Parathyroid adenoma (tissue), 2 donors: ENCODE measurements around the gene KRT34.

Source experiments
- H2AFZ ChIP-seq: fragments of 300-600 bp; sonication (generic); one replicate; pipeline ENCODE4 v1.7.0; 2017; ENCODE audit warnings: antibody characterized with exemption, mild to moderate bottlenecking
- H3K27ac ChIP-seq: fragments of 300-600 bp; sonication (generic); one replicate; pipeline ENCODE4 v1.7.0; 2017
- H3K27me3 ChIP-seq: fragments of 300-600 bp; sonication (generic); one replicate; pipeline ENCODE4 v1.7.0; 2017; ENCODE audit warnings: low read length; ENCODE audit not compliant: control insufficient read depth, insufficient read depth
- H3K36me3 ChIP-seq: fragments of 300-600 bp; sonication (generic); one replicate; pipeline ENCODE4 v1.7.0; 2017; ENCODE audit warnings: low read length; ENCODE audit not compliant: control insufficient read depth, insufficient read depth
- H3K4me1 ChIP-seq: fragments of 300-600 bp; sonication (generic); one replicate; pipeline ENCODE4 v1.7.0; 2017; ENCODE audit warnings: control low read depth
- H3K4me2 ChIP-seq: fragments of 300-600 bp; sonication (generic); one replicate; pipeline ENCODE4 v1.7.0; 2017; ENCODE audit warnings: low read length
- H3K4me3 ChIP-seq: fragments of 300-600 bp; sonication (generic); one replicate; pipeline ENCODE4 v1.7.0; 2017; ENCODE audit warnings: low read depth, low read length
- H3K79me2 ChIP-seq: fragments of 300-600 bp; sonication (generic); one replicate; pipeline ENCODE4 v1.7.0; 2017; ENCODE audit warnings: control low read depth
- H3K9ac ChIP-seq: fragments of 300-600 bp; sonication (generic); one replicate; pipeline ENCODE4 v1.7.0; 2017; ENCODE audit warnings: mild to moderate bottlenecking
- H3K9me3 ChIP-seq: fragments of 300-600 bp; sonication (generic); one replicate; pipeline ENCODE4 v1.7.0; 2017; ENCODE audit warnings: low read length; ENCODE audit not compliant: control insufficient read depth
- TF ChIP-seq, protein P1 (sequence below): fragments of 300-600 bp; sonication (generic); IDR thresholded peaks from one replicate; pipeline ENCODE4 v1.7.0; 2017; ENCODE audit warnings: antibody characterized with exemption, mild to moderate bottlenecking
- donor health status: primary hyperparathyroidism.

The KRT34 gene

DNA sequence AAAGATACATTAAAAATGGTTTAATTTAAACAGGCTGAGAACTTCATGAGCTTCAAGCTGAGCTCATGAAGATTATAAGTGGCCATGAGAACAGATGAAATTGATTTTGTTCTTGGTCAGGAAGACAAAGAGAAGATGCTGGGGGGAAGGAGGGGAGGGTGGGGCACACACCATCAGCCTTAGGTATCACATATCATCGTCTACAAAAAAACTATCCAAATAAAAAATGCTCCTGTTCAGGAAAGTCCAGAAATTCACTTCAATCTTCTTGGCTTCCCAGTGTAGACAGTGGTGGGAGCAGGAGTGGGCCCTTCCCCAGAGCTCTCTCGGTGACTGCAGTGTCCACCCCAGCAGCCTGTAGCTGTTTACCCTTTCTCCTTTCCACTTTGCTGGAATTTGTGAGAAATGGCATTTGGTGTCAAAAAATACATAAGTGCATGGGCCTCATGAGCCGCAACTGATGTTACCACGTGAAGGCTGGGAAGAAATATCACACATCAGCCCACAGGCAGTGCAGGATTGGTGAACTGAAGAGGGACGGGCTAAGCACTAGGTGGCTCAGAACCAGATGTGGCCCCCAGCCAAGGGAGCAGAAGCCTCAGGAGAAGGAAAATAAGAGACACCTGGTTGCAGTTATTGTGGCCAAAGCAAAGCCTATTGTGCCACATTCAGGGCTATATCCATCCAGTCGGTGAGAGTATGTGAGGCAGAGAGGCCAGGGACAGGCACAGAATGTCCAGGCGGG lies 36.2 kb upstream of the KRT34 start:
- no peak overlapping the region for H2AFZ ChIP-seq
- no peaks in the 10 kb centered on the region for H3K4me1 ChIP-seq
- H3K27ac ChIP-seq: no peak overlapping the region
- no peaks in the 10 kb centered on the region for H3K36me3 ChIP-seq
- no peak overlapping the region for H3K9ac ChIP-seq
- TF ChIP-seq, protein P1, sequence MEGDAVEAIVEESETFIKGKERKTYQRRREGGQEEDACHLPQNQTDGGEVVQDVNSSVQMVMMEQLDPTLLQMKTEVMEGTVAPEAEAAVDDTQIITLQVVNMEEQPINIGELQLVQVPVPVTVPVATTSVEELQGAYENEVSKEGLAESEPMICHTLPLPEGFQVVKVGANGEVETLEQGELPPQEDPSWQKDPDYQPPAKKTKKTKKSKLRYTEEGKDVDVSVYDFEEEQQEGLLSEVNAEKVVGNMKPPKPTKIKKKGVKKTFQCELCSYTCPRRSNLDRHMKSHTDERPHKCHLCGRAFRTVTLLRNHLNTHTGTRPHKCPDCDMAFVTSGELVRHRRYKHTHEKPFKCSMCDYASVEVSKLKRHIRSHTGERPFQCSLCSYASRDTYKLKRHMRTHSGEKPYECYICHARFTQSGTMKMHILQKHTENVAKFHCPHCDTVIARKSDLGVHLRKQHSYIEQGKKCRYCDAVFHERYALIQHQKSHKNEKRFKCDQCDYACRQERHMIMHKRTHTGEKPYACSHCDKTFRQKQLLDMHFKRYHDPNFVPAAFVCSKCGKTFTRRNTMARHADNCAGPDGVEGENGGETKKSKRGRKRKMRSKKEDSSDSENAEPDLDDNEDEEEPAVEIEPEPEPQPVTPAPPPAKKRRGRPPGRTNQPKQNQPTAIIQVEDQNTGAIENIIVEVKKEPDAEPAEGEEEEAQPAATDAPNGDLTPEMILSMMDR: no peak
- no peaks in the 10 kb centered on the region for H3K79me2 ChIP-seq
- no peak overlapping the region for H3K4me3 ChIP-seq
- no peaks in the 10 kb centered on the region for H3K9me3 ChIP-seq
- H3K4me2 ChIP-seq: no peak overlapping the region
- no peaks in the 10 kb centered on the region for H3K27me3 ChIP-seq

DNA sequence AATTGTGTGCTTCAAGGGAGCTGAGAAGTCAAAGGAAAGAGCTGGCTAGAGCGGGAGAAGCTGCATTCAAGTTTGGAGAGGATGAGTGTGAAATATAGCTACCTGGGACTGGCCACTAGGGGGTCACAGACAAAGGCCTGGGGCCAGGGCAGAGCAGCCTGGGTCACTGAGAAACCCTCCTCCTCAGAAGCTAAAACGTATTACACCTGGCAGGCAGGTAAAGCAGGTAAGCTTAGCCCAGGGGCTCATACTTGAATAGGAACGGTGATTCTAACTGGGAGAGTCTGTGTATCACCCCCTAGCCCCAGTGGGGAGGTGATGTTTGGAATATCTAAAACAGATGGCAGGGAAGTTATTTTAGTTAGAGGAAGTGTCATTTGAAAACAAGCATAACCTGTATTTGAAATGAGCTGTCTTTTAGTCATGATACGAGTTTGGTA lies 35.5 kb upstream of the KRT34 start:
- TF ChIP-seq, protein P1: peak; percentile 23
- Histone ChIP-seq H3K4me1 (no peaks in the 10 kb centered on the region), H3K79me2 (no peaks in the 10 kb centered on the region), H2AFZ (no peak overlapping the region), H3K9ac (no peak overlapping the region), H3K27me3 (no peaks in the 10 kb centered on the region), H3K27ac (no peak overlapping the region), H3K4me3 (no peak overlapping the region), H3K4me2 (no peak overlapping the region), H3K9me3 (no peaks in the 10 kb centered on the region), H3K36me3 (no peaks in the 10 kb centered on the region)

DNA sequence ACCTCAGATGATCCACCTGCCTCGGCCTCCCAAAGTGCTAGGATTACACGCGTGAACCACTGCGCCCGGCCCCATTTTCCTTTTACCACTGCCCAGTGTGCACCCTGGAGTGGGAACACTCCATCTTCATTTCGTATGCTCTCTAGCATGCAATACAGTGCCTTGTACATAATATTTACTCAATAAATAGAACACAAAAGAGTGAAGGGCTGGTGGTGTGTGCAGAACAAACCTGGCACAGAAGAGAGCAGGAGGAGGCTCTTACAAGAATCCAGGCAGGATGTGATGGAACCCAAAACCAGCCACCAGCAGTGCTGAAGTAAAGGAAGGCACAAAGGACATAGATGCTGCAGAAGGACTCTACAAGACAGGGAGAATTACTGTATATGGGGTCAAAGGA lies 35.0 kb upstream of the KRT34 start:
- Histone ChIP-seq H3K9me3 (no peaks in the 10 kb centered on the region), H3K4me3 (no peak overlapping the region), H3K79me2 (no peaks in the 10 kb centered on the region), H2AFZ (no peak overlapping the region), H3K27me3 (no peaks in the 10 kb centered on the region), H3K4me2 (no peak overlapping the region), H3K4me1 (no peaks in the 10 kb centered on the region), H3K9ac (no peak overlapping the region), H3K27ac (no peak overlapping the region), H3K36me3 (no peaks in the 10 kb centered on the region)
- TF ChIP-seq, protein P1: no peak

DNA sequence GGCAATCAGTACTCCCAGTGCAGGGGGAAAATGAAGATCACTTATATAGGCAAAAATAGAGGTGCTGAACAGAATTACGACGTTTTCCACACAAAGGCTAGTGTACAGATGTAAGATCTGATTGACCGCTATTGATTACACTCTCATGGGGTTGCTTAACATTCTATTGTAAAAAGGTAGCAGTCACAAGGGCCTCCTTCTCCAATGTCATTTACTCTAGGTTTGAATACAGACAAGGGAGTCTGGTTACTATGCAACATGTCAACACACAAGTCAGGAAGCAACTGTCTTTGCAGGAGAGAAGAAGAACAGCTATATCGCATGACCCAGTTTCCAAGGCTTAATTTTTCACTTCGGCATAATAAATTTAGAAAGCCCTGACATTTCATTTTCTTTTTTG lies 34.4 kb upstream of the KRT34 start:
- Histone ChIP-seq H3K9me3 (no peaks in the 10 kb centered on the region), H3K4me3 (no peak overlapping the region), H3K9ac (no peak overlapping the region), H3K27me3 (no peaks in the 10 kb centered on the region), H3K4me1 (no peaks in the 10 kb centered on the region), H3K79me2 (no peaks in the 10 kb centered on the region), H2AFZ (no peak overlapping the region), H3K36me3 (no peaks in the 10 kb centered on the region), H3K4me2 (no peak overlapping the region), H3K27ac (no peak overlapping the region)
- TF ChIP-seq, protein P1: no peak

DNA sequence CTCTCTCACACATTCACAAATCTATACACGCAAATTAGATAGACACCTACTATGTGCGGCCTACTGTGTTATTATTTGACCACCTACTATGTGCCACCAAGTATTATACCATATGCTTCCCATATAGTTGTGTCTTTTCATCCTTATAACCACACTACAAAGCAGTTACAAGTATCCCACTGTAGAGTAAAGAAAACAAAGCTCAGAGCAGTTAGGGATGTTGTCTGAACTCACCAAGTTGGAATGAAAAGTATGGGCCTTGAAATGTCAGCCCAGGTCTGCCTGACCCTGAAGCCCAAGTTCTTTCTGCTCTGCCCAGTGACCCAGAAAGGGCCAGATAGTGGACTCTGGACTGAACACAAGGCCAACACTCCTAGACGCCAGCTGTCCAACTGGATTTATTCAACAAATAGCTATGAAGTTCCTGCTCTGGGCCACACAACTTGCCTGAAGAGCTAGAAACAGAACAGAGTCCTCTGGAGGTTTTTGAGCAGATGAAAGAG lies 33.8 kb upstream of the KRT34 start:
- Histone ChIP-seq H2AFZ (no peak overlapping the region), H3K4me2 (no peak overlapping the region), H3K27me3 (no peaks in the 10 kb centered on the region), H3K79me2 (no peaks in the 10 kb centered on the region), H3K9me3 (no peaks in the 10 kb centered on the region), H3K4me3 (no peak overlapping the region), H3K27ac (no peak overlapping the region), H3K9ac (no peak overlapping the region), H3K4me1 (no peaks in the 10 kb centered on the region), H3K36me3 (no peaks in the 10 kb centered on the region)
- TF ChIP-seq, protein P1: no peak
